ENCODE data around the gene NRXN2.

The NRXN2 gene

GRCh38 chr11:64723117-64723906 is at the start of gene NRXN2:
Gene NRXN2, minus strand, starts transcription at chr11:64723197. Its CDS starts 9,498 bp downstream, at chr11:64713699.
- peak; percentile 64 to 67 for DNase-seq (ENCODE audit: low read depth in 2 of 2)

GRCh38 chr11:64772303-64773018 is 49.5 kb upstream of the NRXN2 start:
- DNase-seq (ENCODE audit: low read depth in 2 of 2) = no peak

GRCh38 chr11:64771861-64772260 is 48.9 kb upstream of the NRXN2 start:
- DNase-seq (ENCODE audit: low read depth in 2 of 2) = no peak

GRCh38 chr11:64770120-64770519 is 47.1 kb upstream of the NRXN2 start:
- no peak for DNase-seq (ENCODE audit: low read depth in 2 of 2)

- no peak for DNase-seq (ENCODE audit: low read depth in 2 of 2)
These were observed 46.3 kb upstream of the NRXN2 start for GRCh38 chr11:64769283-64769682.

GRCh38 chr11:64768300-64768694 is 45.3 kb upstream of the NRXN2 start:
- no peak for DNase-seq (ENCODE audit: low read depth in 2 of 2)

- peak; percentile 37 to 62 for DNase-seq (ENCODE audit: low read depth in 2 of 2)
These were observed 44.6 kb upstream of the NRXN2 start for GRCh38 chr11:64767344-64768299.

- no peak for DNase-seq (ENCODE audit: low read depth in 2 of 2)
These were observed 43.9 kb upstream of the NRXN2 start for GRCh38 chr11:64766881-64767280.

GRCh38 chr11:64765851-64766665 is 43.1 kb upstream of the NRXN2 start:
- DNase-seq (ENCODE audit: low read depth in 2 of 2) = no peak

- DNase-seq (ENCODE audit: low read depth in 2 of 2) = no peak
These were observed 42.4 kb upstream of the NRXN2 start for GRCh38 chr11:64765291-64765850.

- no peak for DNase-seq (ENCODE audit: low read depth in 2 of 2)
These were observed 41.8 kb upstream of the NRXN2 start for GRCh38 chr11:64764753-64765152.

- DNase-seq (ENCODE audit: low read depth in 2 of 2) = peak; percentile 51 to 65
These were observed 41.1 kb upstream of the NRXN2 start for GRCh38 chr11:64764040-64764611.

- no peak for DNase-seq (ENCODE audit: low read depth in 2 of 2)
These were observed 40.6 kb upstream of the NRXN2 start for GRCh38 chr11:64763526-64764039.

GRCh38 chr11:64762674-64763525 is 39.9 kb upstream of the NRXN2 start:
- DNase-seq (ENCODE audit: low read depth in 2 of 2) = no peak

GRCh38 chr11:64762277-64762673 is 39.3 kb upstream of the NRXN2 start:
- no peak for DNase-seq (ENCODE audit: low read depth in 2 of 2)

- DNase-seq (ENCODE audit: low read depth in 2 of 2) = no peak
These were observed 37.9 kb upstream of the NRXN2 start for GRCh38 chr11:64760759-64761420.

GRCh38 chr11:64759722-64760719 is 37.0 kb upstream of the NRXN2 start, which contains the start of gene PYGM:
Gene PYGM, minus strand, starts transcription at chr11:64759974. Its CDS starts 76 bp downstream, at chr11:64759898.
- DNase-seq (ENCODE audit: low read depth in 2 of 2) = no peak
